Gastroesophageal sphincter (tissue), 4 donors: ENCODE measurements around the gene RNF25. TPM values are rescaled to one million over a fixed set of nuclear protein-coding genes. Genes with fewer than 3 reads are reported as not detected.
A peak's percentile ranks its signal among the peaks of the same experiment; 100 is the strongest.

ENCODE experiments used
- ATAC-seq: fragments of 150-250 bp; one replicate; pipeline ENCODE4 v1.9.1; 2016; ENCODE audit warnings: mild to moderate bottlenecking, moderate library complexity
- H3K27ac ChIP-seq, 4 donors: fragments of 200-600 bp; sonication (generic) in 3 of 4; 1 replicate in 3 of 4; 2 replicates in 1 of 4; pipeline ENCODE4 v1.5.1; 2016 to 2019
- H3K27me3 ChIP-seq: fragments of 200-600 bp; sonication (generic); one replicate; pipeline ENCODE4 v1.5.1; 2019
- H3K36me3 ChIP-seq, 2 donors: fragments of 200-600 bp; sonication (generic); one replicate each; pipeline ENCODE4 v1.5.1; 2019; ENCODE audit warnings: control low read depth in 1 of 2
- H3K4me1 ChIP-seq, 3 donors: fragments of 200-600 bp; sonication (generic); 1 replicate in 2 of 3; 2 replicates in 1 of 3; pipeline ENCODE4 v1.5.1; 2016 to 2019; ENCODE audit warnings: control low read depth in 2 of 3
- H3K4me3 ChIP-seq, 2 donors: fragments of 200-600 bp; sonication (generic); one replicate each; pipeline ENCODE4 v1.5.1; 2019; ENCODE audit warnings: mild to moderate bottlenecking in 1 of 2, moderate library complexity in 1 of 2
- H3K9me3 ChIP-seq, 3 donors: fragments of 200-600 bp; sonication (generic); one replicate each; pipeline ENCODE4 v1.5.1; 2017 to 2019; ENCODE audit warnings: control low read depth in 2 of 3
- EP300 ChIP-seq: sonication (generic); formaldehyde crosslinking; IDR thresholded peaks from one replicate; pipeline ENCODE4 v1.6.1; 2017; ENCODE audit warnings: antibody characterized with exemption, mild to moderate bottlenecking
- POLR2A ChIP-seq, 2 donors: fragments of 450-650 bp; IDR thresholded peaks; one replicate each; pipeline ENCODE4 v1.6.1; 2017; ENCODE audit warnings: antibody characterized with exemption in 2 of 2, mild to moderate bottlenecking in 2 of 2, moderate library complexity in 1 of 2
- POLR2AphosphoS5 ChIP-seq: sonication (generic); formaldehyde crosslinking; IDR thresholded peaks from one replicate; pipeline ENCODE4 v1.6.1; 2017; ENCODE audit warnings: antibody characterized with exemption
- WGBS, 2 donors: methylation state at CpG; one replicate each; pipeline ENCODE4 v1.1.5; 2018; ENCODE audit warnings: low coverage in 1 of 2; 5-methylcytosine and 5-hydroxymethylcytosine counted together
- total RNA-seq, 4 donors: library from RNA; depleted of rRNA; stranded (reverse); fragments of >200 nt; gene quantifications; one replicate each; pipeline ENCODE4 v1.1.0, GENCODE V29; 2016
- TF ChIP-seq, protein P1 (sequence below), 4 experiments: fragments of 200-600 bp in 2 of 4; fragments of 450-650 bp in 2 of 4; sonication (generic) in 1 of 4; IDR thresholded peaks; one replicate each; pipeline ENCODE4 v1.5.1; 2017 to 2019; ENCODE audit warnings: antibody characterized with exemption in 4 of 4, mild to moderate bottlenecking in 2 of 4, moderate library complexity in 2 of 4

The RNF25 gene
- total RNA-seq, 4 donors from 2014 or later, result 16.3 to 24.6 (median 17.7) TPM

DNA sequence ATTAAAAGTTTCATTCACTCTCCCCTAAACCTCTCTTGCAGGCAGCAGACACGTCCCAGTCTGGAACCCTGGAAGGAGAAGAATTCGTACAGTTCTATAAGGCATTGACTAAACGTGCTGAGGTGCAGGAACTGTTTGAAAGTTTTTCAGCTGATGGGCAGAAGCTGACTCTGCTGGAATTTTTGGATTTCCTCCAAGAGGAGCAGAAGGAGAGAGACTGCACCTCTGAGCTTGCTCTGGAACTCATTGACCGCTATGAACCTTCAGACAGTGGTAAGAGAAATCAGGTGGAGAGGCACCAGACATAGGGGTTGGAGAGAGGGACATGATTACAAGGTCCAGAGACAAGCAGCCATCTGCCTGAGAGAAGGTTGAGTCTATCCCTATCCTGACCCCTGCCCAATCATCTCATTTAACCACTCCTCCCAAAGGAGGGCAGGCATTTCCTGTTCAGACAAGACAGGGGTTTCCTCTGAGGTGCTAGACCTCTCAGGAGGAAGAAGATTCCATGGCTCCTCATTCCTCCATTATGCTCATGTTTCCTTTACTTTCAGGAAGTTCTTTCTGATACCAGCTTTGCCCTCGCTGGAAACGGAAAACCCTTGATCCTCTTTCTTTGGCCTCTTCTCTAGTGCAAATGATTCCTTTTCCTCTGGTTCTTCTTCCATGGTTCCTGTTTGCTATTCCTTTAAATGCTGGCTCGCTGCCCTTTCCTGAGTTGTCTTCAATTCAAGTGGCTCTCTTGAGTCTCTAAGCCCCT, 49.0 kb downstream of the RNF25 start:
- no peak overlapping the region for H3K4me3 ChIP-seq
- H3K4me1 ChIP-seq, result peaks cover 0 to 13% (median 0%) of the 10 kb centered on the region in 3 donors
- no peaks in the 10 kb centered on the region for H3K27me3 ChIP-seq
- WGBS, 2 donors, result 30 to 60% methylated on average over 4 to 7 of the region's 7 CpGs
- TF ChIP-seq POLR2AphosphoS5 (no peak), POLR2A (IDR thresholded peaks at IDR 0.05) (no peak), EP300 (no peak)
- TF ChIP-seq, protein P1, sequence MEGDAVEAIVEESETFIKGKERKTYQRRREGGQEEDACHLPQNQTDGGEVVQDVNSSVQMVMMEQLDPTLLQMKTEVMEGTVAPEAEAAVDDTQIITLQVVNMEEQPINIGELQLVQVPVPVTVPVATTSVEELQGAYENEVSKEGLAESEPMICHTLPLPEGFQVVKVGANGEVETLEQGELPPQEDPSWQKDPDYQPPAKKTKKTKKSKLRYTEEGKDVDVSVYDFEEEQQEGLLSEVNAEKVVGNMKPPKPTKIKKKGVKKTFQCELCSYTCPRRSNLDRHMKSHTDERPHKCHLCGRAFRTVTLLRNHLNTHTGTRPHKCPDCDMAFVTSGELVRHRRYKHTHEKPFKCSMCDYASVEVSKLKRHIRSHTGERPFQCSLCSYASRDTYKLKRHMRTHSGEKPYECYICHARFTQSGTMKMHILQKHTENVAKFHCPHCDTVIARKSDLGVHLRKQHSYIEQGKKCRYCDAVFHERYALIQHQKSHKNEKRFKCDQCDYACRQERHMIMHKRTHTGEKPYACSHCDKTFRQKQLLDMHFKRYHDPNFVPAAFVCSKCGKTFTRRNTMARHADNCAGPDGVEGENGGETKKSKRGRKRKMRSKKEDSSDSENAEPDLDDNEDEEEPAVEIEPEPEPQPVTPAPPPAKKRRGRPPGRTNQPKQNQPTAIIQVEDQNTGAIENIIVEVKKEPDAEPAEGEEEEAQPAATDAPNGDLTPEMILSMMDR (IDR thresholded peaks at IDR 0.05), result no peak
- peaks cover 0 to 62% of the 10 kb centered on the region in 2 donors for H3K36me3 ChIP-seq
- H3K9me3 ChIP-seq, result no peaks in the 10 kb centered on the region
- ATAC-seq, result no peak
- no peak overlapping the region for H3K27ac ChIP-seq

DNA sequence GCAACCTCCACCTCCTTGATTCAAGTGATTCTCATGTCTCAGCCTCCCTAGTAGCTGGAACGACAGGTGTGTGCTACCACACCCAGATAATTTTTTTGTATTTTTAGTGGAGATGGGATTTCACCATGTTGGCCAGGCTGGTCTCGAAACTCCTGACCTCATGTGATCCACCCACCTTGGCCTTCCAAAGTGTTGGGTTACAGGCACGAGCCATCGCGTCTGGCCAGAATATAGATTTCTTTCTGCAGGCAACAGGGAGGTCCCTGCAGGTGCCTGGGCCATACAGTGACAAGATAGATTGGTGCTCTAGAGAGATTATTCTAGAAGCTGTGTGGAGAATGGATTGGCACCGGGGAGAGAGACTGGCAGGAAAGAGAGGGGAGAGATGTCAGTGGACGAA, 50.8 kb downstream of the RNF25 start:
- Histone ChIP-seq H3K4me1 (peaks cover 0 to 19% (median 0%) of the 10 kb centered on the region in 3 donors), H3K27me3 (no peaks in the 10 kb centered on the region), H3K36me3 (peaks cover 0 to 49% of the 10 kb centered on the region in 2 donors), H3K27ac (no peak overlapping the region), H3K4me3 (no peak overlapping the region), H3K9me3 (no peaks in the 10 kb centered on the region)
- no peak for ATAC-seq
- TF ChIP-seq POLR2A (IDR thresholded peaks at IDR 0.05) (no peak), EP300 (no peak), POLR2AphosphoS5 (no peak)
- TF ChIP-seq, protein P1 (IDR thresholded peaks at IDR 0.05), result no peak
- 90 to 100% methylated on average over 1 to 3 of the region's 7 CpGs for WGBS, 2 donors

DNA sequence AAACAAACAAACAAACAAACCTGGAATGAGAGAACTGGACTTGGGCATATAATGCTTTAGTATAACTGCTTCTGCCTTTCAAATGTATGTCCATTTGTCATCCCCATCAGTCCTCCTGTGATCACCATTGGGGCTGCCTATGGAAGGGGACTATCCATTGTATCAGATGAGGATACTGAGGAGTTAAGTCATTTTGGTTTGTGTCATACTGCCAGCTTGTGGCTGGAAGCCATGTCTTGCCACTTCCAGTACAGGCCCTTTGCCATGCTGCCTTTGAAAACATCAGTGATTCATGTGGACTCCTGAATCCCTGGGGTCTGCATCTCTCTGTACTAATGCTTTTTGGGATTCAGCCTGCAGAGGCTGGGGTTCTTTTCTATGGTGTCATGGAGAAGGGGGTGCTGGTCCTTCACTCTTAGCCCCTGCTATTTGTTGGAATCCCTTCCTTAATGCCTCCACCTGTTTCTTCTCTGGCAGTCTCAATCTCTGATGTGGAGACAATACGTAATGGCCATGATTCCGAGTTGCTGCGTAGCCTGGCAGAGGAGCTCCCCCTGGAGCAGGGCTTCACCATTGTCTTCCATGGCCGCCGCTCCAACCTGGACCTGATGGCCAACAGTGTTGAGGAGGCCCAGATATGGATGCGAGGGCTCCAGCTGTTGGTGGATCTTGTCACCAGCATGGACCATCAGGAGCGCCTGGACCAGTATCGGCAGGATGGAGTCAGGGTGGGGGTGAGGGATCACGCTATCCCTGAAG, 53.5 kb downstream of the RNF25 start:
- H3K27me3 ChIP-seq, result no peaks in the 10 kb centered on the region
- H3K4me1 ChIP-seq, result peaks cover 0 to 32% (median 0%) of the 10 kb centered on the region in 3 donors
- peaks cover 0 to 33% of the 10 kb centered on the region in 2 donors for H3K36me3 ChIP-seq
- WGBS, 2 donors, result 100% methylated on average over 1 of the region's 9 CpGs; no CpG with 5 or more reads in 1 of the 2 donors
- no peak for ATAC-seq
- no peak overlapping the region for H3K27ac ChIP-seq
- TF ChIP-seq, protein P1 (IDR thresholded peaks at IDR 0.05), result no peak
- TF ChIP-seq EP300 (no peak), POLR2A (IDR thresholded peaks at IDR 0.05) (no peak), POLR2AphosphoS5 (no peak)
- no peaks in the 10 kb centered on the region for H3K9me3 ChIP-seq
- no peak overlapping the region for H3K4me3 ChIP-seq

DNA sequence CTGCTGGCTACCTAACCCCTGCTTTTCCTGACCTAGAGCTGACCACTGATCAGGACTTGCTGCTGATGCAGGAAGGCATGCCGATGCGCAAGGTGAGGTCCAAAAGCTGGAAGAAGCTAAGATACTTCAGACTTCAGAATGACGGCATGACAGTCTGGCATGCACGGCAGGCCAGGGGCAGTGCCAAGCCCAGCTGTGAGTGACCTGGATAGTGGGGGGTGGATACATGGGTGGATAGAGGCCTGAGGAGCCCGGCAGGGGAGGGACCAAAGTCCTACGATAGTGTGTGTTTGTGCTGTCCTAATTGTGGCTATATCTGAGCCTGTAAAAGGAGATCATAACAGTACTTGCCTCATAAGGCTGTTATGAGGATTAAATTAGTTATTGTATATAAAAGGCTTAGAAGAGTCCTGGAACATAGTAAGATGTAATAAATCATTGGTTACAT, 55.9 kb downstream of the RNF25 start:
- ATAC-seq, result peak; percentile 90
- Histone ChIP-seq H3K27me3 (no peaks in the 10 kb centered on the region), H3K4me1 (peaks cover 0 to 19% (median 0%) of the 10 kb centered on the region in 3 donors), H3K9me3 (no peaks in the 10 kb centered on the region), H3K4me3 (no peak overlapping the region), H3K27ac (peak overlapping the region; percentile 19 to 87 (median 84)), H3K36me3 (peaks cover 0 to 27% of the 10 kb centered on the region in 2 donors)
- TF ChIP-seq EP300 (peak; percentile 19), POLR2AphosphoS5 (peak; percentile 75), POLR2A (IDR thresholded peaks at IDR 0.05) (no peak)
- TF ChIP-seq, protein P1 (IDR thresholded peaks at IDR 0.05), result no peak
- WGBS, 2 donors, result 7 to 25% methylated on average over 2 of the region's 6 CpGs

Other genes starting within 250 kb of the RNF25 start
- 10 to 100 TPM in 1 of 4 donors, 1 to 10 TPM in 3; 8.3 to 17.4 (median 9.0) TPM for gene USP37, start 103.7 kb downstream of the RNF25 start, total RNA-seq
- gene CNOT9, start 103.2 kb downstream of the RNF25 start, total RNA-seq, result 10 to 100 TPM; 27.5 to 35.3 (median 32.3) TPM
- gene PLCD4, start 64.1 kb downstream of the RNF25 start, total RNA-seq, result 10 to 100 TPM in 2 of 4 donors, 1 to 10 TPM in 2; 1.6 to 18.8 (median 9.3) TPM
- gene ZNF142, start 12.4 kb downstream of the RNF25 start, total RNA-seq, result 10 to 100 TPM; 10.8 to 33.3 (median 24.6) TPM
- 10 to 100 TPM; 24.3 to 37.4 (median 29.9) TPM for gene BCS1L, start 12.3 kb downstream of the RNF25 start, total RNA-seq
- gene STK36, start 84 bp upstream of the RNF25 start, total RNA-seq, result 10 to 100 TPM; 16.7 to 36.6 (median 22.2) TPM
- gene TTLL4, start 38.8 kb upstream of the RNF25 start, total RNA-seq, result 10 to 100 TPM in 2 of 4 donors, 1 to 10 TPM in 2; 6.5 to 12.1 (median 8.7) TPM
- 10 to 100 TPM; 20.9 to 29.0 (median 23.5) TPM for gene CYP27A1, start 110.1 kb upstream of the RNF25 start, total RNA-seq
- not detected for gene PRKAG3, start 159.8 kb upstream of the RNF25 start, total RNA-seq
- gene WNT6, start 187.8 kb upstream of the RNF25 start, total RNA-seq, result 1 to 10 TPM; 1.3 to 4.2 (median 4.0) TPM
- not detected for gene WNT10A, start 208.8 kb upstream of the RNF25 start, total RNA-seq